HT1080 (cell line): ENCODE results near the gene AP3S1. TPM values are rescaled to one million over a fixed set of nuclear protein-coding genes. Genes with fewer than 3 reads are reported as not detected.
"Not testable (repeated sequence)": the region's sequence is repeated elsewhere in the genome, so short reads cannot be mapped to it uniquely, and the experiment has no call there.

Experiments used
- DNase-seq: peaks from one replicate; pipeline ENCODE4 v3.0.0-alpha.2; 2015; ENCODE audit warnings: low read depth
- total RNA-seq: library from RNA; depleted of rRNA; stranded (reverse); fragments of >200 nt; shearing (Covaris generic); gene quantifications from 2 replicates; pipeline ENCODE4 v1.2.3, GENCODE V29; 2014

Gene AP3S1
- total RNA-seq, 1 experiment from 2014 or later = 96.6 TPM

DNA sequence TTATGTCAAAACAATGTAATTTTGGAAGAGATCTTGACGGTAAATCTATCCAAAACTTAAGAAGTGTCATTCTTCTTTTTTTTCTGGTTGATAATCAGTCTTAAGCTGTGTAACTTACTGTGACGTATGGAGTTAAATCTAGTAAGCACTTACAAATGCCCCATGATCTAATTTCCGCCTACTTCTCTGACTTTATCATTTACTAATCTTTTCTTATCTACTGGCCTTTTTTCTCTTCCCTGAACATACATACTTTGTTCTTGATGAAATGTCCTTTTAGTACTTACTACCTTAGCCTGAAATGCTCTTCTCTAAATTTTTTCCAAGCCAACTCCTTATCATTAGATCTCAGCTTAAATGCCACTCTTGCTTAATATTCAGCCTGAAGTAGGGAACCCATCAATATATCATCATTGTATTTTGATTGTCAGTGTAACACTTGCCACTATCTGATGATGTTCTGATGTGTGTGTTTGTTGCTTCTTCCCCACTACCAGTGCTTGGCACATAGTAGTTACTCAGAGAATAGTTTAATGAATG, 27.6 kb downstream of the AP3S1 start:
- DNase-seq = no peak

- no peak for DNase-seq
Measured at GRCh38 chr5:115872447-115872846, 30.7 kb downstream of the AP3S1 start.

GRCh38 chr5:115873392-115873791, 31.7 kb downstream of the AP3S1 start:
- DNase-seq = peak; percentile 26

- no peak for DNase-seq
Measured at GRCh38 chr5:115875447-115875846, 33.7 kb downstream of the AP3S1 start.

- not testable (repeated sequence) for DNase-seq
Measured at GRCh38 chr5:115877342-115877741, 35.6 kb downstream of the AP3S1 start.

- DNase-seq = not testable (repeated sequence)
Measured at GRCh38 chr5:115882434-115882833, 40.7 kb downstream of the AP3S1 start.

- no peak for DNase-seq
Measured at GRCh38 chr5:115884704-115885103, 43.0 kb downstream of the AP3S1 start.

DNA sequence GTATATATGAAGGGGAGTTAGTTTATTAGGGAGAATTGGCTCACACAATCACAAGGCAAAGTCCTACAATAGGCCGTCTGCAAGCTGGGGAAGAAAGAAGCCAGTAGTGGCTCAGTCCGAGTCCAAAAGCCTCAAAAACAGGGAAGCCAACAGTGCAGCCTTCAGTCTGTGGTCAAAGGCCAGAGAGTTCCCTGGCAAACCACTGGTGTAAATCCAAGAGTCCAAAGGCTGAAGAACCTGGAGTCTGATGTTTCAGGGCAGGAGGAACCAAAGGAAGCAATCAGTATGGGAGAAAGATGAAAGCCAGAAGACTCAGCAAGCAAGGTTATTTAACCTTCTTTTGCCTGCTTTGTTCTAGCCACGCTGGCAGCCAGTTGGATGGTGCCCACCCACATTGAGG, 43.5 kb downstream of the AP3S1 start:
- not testable (repeated sequence) for DNase-seq

DNA sequence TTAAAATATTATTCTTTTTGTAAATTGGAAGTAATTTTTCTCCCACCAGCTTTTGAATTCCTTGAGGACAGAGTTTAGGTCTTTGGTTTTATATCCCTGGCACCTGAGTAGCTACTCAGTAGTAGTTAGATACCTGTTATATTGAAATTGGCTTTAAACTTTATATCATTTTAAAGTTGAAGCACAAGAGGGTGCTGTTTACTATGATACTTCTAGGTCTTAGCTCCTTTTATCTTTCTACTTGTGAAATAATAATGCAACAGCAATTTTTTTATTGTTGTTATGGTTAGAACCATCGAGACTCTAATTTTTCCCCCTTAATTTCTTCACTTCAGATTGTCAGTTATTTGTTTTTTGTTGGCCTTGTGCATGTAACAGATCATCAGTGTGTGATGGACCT, 46.3 kb downstream of the AP3S1 start:
- DNase-seq = peak; percentile 21

- DNase-seq = no peak
Measured at GRCh38 chr5:115892021-115892420, 50.3 kb downstream of the AP3S1 start.

DNA sequence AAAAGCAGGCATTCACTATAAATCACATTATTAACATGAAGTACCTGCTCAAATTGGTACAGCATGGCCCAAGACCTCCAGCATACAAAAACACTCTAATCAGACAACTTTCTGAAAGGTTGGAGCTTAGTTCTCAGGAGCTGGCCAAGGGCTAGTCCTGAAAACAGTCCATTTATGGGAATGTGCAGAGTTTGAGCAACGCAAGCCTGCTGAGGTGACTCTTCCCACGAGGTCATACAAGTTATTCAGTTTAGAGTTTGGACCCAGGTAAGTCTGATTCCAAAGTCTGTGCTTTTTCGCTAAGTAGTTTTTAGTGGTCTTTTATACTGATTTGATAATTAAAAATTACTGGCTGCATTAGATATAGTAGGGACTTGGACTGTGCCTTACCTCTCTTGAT, 52.6 kb downstream of the AP3S1 start:
- DNase-seq = no peak

- peak; percentile 27 for DNase-seq
Measured at GRCh38 chr5:115895821-115896220, 54.1 kb downstream of the AP3S1 start.

DNA sequence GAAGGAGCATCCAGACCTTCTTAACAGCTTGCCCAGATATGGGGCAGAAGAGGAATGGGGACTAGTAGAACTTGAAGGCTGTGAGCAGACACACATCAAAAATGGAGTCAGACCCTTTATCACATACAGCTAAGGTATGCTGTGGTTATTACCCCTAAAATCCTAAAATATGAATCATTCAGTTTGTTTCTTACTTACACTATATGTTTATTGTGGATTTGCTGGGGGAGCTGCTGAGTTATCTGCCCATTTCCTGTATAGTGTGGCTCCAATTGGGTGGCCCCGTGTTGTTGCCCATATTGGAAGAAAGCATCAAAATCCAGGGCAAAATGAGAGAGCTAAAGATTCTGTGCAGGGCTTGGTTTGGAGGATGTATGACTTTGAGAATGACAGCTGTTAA, 56.9 kb downstream of the AP3S1 start:
- DNase-seq = peak; percentile 72

DNA sequence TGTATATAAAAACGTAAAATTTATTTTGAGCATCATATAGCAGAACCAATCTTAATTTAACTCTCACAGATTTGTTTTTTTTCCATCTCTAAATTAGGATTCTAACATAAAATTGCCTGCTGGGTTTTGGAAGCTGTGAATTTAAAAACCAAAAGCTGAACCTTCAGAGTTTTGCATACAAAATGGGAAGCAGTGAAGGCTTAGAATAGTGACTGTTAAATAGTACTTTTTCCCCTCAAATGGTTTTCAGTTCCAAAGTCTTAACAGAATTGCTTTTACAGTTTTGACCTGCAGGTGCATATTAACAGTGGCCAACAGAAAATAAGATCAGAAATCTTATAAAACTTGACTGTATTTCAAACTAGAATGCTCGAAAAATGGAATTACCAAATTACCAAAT, 65.4 kb downstream of the AP3S1 start:
- no peak for DNase-seq

DNA sequence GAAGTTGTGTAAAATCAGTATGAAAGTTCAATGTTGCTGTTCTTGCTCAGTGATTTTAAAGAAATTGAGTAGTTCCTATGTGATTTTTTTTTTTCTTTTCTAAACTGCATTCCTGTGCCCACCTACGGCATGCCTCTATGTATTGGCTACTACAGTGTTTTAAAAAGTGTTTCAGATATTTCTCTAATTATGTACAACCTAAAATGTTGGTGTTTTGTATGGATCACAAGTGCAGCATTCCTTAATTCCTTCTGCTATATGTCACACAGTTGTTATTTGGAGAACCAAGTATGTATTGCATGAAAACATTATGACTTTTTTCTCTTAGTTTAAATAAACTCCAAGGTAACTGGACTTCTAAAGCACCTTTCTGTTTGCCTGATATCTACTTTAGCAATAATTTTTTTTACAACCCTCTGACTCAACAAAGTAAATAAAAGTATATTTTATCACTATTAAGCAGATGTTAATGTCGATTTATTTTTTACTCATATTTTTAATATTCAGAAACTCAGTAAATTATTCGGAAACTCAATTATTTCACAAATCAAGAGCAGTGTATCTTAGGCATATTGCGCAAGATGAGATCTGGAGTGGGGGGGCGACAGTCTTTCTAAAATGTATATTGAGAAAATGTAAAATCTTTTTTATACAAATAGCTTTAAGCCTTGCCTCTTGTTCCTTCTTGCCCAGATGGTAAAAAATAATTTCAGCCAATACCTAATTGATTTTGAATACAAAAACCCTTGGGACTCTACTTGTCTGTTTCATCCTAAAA, 72.1 kb downstream of the AP3S1 start:
- DNase-seq = not testable (repeated sequence)

GRCh38 chr5:115920171-115920725, 78.5 kb downstream of the AP3S1 start:
- no peak for DNase-seq

- not testable (repeated sequence) for DNase-seq
Measured at GRCh38 chr5:115928578-115929407, 87.1 kb downstream of the AP3S1 start.

DNA sequence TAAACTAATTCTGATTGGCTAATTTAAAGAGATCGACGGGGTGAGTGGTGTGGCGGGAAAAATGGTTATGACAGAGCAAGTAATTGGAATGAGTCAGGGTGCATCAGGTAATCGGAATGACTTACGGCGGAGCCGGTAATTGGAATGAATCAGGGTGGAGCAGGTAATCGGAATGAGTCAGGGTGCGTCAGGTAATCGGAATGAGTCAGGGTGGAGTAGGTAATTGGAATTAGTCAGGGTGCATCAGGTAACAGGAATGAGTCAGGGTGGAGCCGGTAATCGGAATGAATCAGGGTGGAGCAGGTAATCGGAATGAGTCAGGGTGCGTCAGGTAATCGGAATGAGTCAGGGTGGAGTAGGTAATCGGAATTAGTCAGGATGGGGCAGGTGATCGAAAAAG, 88.4 kb downstream of the AP3S1 start:
- DNase-seq = peak; percentile 88

- DNase-seq = no peak
Measured at GRCh38 chr5:115930630-115931337, 89.0 kb downstream of the AP3S1 start.

GRCh38 chr5:115932991-115933390, 91.3 kb downstream of the AP3S1 start:
- no peak for DNase-seq

DNA sequence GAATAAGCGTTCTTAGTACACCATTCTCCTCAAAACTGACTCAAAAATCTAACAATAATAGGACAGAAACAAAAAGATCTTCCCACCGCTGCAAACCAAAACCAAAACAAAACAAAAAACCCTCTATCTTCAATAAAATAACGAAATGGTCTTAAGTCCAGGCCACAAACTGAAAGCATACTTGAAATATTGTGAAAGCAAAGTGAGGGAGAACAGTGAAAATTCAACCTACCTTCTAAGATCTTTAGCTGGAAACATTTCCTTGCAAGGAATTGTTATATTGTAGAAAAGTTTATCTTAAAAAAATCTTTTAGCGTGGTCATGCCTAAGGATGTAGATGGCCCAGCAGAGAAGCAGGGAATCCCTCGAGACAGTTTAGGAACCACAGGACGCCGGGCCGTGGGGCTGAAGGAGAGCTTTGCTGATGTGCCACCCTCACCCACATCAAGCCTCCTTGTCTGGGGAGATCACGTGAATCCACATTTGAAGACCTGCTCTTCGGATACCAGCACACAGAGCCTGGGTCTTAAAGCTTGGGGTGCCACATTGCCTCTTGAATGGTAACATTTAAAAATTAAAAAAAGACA, 92.7 kb downstream of the AP3S1 start:
- DNase-seq = no peak
